ENCODE measurements around the gene PALLD.

The PALLD gene

GRCh38 chr4:168491563-168491962 is 5.3 kb upstream of the PALLD start (continued):
- TF ChIP-seq FEZF1 (tag by site-specific recombination; IDR thresholded peaks at IDR 0.05), result no peak
- no peak for TF ChIP-seq ZNF580 (tag by site-specific recombination; IDR thresholded peaks at IDR 0.05)
- no peak for TF ChIP-seq PRDM4 (tag by site-specific recombination; IDR thresholded peaks at IDR 0.05)
- TF ChIP-seq ZNF776 (tag by site-specific recombination; IDR thresholded peaks at IDR 0.05; ENCODE audit: borderline replicate concordance), result no peak
- TF ChIP-seq WT1 (tag by site-specific recombination; IDR thresholded peaks at IDR 0.05), result no peak
- no peak for TF ChIP-seq EGR2 (tag by site-specific recombination; IDR thresholded peaks at IDR 0.05; ENCODE audit: low read depth)
- no peak for TF ChIP-seq ZNF362 (tag by site-specific recombination; IDR thresholded peaks at IDR 0.05)
- TF ChIP-seq ZNF707 (tag by site-specific recombination; IDR thresholded peaks at IDR 0.05), result no peak

- H3K27ac ChIP-seq (ENCODE audit: extremely low read depth, low read depth, low read length), result no peak overlapping the region
- ChIA-PET CTCF (interaction anchor here (0.6 to 0.9 kb wide), 2 partner anchors 10 to 39 kb away, joined by 3 to 4 read pairs; no protein-coding TSS in a partner anchor), POLR2A (interaction anchor here (1.3 kb wide), 1 partner anchor 18 kb away, joined by 3 read pairs; the partner anchor contains the start of gene DDX60L)
- no peaks in the 10 kb centered on the region for H3K9me3 ChIP-seq (ENCODE audit: control insufficient read depth, insufficient read depth, low read depth, low read length)
- TF ChIP-seq ZNF214 (tag by site-specific recombination; IDR thresholded peaks at IDR 0.05; ENCODE audit: borderline replicate concordance), result no peak
- no peak for TF ChIP-seq ZNF404 (tag by site-specific recombination; IDR thresholded peaks at IDR 0.05)
- no peak for TF ChIP-seq ZNF202 (tag by site-specific recombination; IDR thresholded peaks at IDR 0.05; ENCODE audit: borderline replicate concordance)
- no peak for TF ChIP-seq ZNF311 (tag by site-specific recombination; IDR thresholded peaks at IDR 0.05; ENCODE audit: borderline replicate concordance)
- TF ChIP-seq EGR2 (tag by site-specific recombination; IDR thresholded peaks at IDR 0.05; ENCODE audit: low read depth), result no peak
- no peak for TF ChIP-seq ZBTB17 (tag by site-specific recombination; IDR thresholded peaks at IDR 0.05)
- TF ChIP-seq INSM2 (tag by site-specific recombination; IDR thresholded peaks at IDR 0.05), result no peak
- TF ChIP-seq ZNF561 (tag by site-specific recombination; IDR thresholded peaks at IDR 0.05; ENCODE audit: borderline replicate concordance), result no peak
- H3K4me3 ChIP-seq (ENCODE audit: low read depth, low read length), result no peak overlapping the region
- no peaks in the 10 kb centered on the region for H3K36me3 ChIP-seq (ENCODE audit: control insufficient read depth in 2 of 2, insufficient read depth in 1 of 2, low read length in 2 of 2)
- peaks cover 3% of the 10 kb centered on the region; the same call in 1 of the 2 replicates for H3K4me1 ChIP-seq (ENCODE audit: control insufficient read depth, insufficient read depth, low read length)
Measured at GRCh38 chr4:168498251-168498650, 1.4 kb downstream of the PALLD start.

DNA sequence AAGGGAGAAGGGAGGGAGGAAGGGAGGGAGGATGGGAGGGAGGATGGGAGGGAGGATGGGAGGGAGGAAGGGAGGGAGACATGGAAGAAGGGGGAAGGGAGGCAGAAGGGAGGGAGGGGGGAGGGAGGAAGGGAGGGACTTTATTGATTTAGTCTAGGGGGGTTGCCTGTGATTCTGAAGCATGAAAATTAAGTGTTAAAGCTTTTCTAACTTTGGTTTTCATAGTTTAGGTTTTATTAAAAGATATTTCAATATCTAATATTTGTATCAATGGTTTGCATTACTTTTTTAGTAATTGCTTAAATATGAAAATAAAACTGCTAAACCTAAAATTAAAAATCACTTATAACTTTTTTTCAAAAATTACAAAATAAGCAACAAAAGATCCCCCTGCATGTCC is 2.4 kb downstream of the PALLD start:
- no peak overlapping the region for H3K4me3 ChIP-seq (ENCODE audit: low read depth, low read length)
- peaks cover 3% of the 10 kb centered on the region; the same call in 1 of the 2 replicates for H3K4me1 ChIP-seq (ENCODE audit: control insufficient read depth, insufficient read depth, low read length)
- no peak for TF ChIP-seq ZSCAN4 (tag by site-specific recombination; IDR thresholded peaks at IDR 0.05)
- no peak for TF ChIP-seq ZFP69B (tag by site-specific recombination; IDR thresholded peaks at IDR 0.05)
- no peak for TF ChIP-seq SP7 (tag by site-specific recombination; IDR thresholded peaks at IDR 0.05)
- no peak for TF ChIP-seq ZNF280C (tag by site-specific recombination; IDR thresholded peaks at IDR 0.05)
- TF ChIP-seq, protein P1, sequence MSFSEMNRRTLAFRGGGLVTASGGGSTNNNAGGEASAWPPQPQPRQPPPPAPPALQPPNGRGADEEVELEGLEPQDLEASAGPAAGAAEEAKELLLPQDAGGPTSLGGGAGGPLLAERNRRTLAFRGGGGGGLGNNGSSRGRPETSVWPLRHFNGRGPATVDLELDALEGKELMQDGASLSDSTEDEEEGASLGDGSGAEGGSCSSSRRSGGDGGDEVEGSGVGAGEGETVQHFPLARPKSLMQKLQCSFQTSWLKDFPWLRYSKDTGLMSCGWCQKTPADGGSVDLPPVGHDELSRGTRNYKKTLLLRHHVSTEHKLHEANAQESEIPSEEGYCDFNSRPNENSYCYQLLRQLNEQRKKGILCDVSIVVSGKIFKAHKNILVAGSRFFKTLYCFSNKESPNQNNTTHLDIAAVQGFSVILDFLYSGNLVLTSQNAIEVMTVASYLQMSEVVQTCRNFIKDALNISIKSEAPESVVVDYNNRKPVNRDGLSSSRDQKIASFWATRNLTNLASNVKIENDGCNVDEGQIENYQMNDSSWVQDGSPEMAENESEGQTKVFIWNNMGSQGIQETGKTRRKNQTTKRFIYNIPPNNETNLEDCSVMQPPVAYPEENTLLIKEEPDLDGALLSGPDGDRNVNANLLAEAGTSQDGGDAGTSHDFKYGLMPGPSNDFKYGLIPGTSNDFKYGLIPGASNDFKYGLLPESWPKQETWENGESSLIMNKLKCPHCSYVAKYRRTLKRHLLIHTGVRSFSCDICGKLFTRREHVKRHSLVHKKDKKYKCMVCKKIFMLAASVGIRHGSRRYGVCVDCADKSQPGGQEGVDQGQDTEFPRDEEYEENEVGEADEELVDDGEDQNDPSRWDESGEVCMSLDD (tag by site-specific recombination; IDR thresholded peaks at IDR 0.05), result no peak
- peak; percentile 57; the same call in 1 of the 2 replicates for TF ChIP-seq WT1 (tag by site-specific recombination; IDR thresholded peaks at IDR 0.05)
- no peak for TF ChIP-seq ZBTB1 (tag by site-specific recombination; IDR thresholded peaks at IDR 0.05)
- ChIA-PET CTCF (interaction anchor here (0.9 kb wide), 1 partner anchor 9 kb away, joined by 4 read pairs; no protein-coding TSS in a partner anchor), POLR2A (no interaction called here)
- H3K9me3 ChIP-seq (ENCODE audit: control insufficient read depth, insufficient read depth, low read depth, low read length), result no peaks in the 10 kb centered on the region
- no peaks in the 10 kb centered on the region for H3K36me3 ChIP-seq (ENCODE audit: control insufficient read depth in 2 of 2, insufficient read depth in 1 of 2, low read length in 2 of 2)
- H3K27ac ChIP-seq (ENCODE audit: extremely low read depth, low read depth, low read length), result no peak overlapping the region

All from HEK293 (cell line).